NT2/D1 (cell line): ENCODE measurements around the gene FBXO33.

Experiments used
- DNase-seq: peaks from one replicate; pipeline ENCODE4 v3.0.0-alpha.2; 2011; ENCODE audit warnings: low read depth, low spot score
- H3K27me3 ChIP-seq: 2 replicates; pipeline ENCODE4 v1.6.0; 2011; ENCODE audit warnings: mild to moderate bottlenecking; ENCODE audit not compliant: insufficient read length, insufficient read depth
- H3K36me3 ChIP-seq: 2 replicates; pipeline ENCODE4 v1.6.1; 2011; ENCODE audit warnings: mild to moderate bottlenecking, low read length, mixed read lengths; ENCODE audit not compliant: insufficient read depth, insufficient read length
- H3K4me1 ChIP-seq: 2 replicates; pipeline ENCODE4 v1.5.1; 2011; ENCODE audit not compliant: insufficient read depth, insufficient read length
- H3K4me3 ChIP-seq: 2 replicates; pipeline ENCODE4 v1.5.1; 2011; ENCODE audit warnings: low read depth; ENCODE audit not compliant: insufficient read length
- H3K9ac ChIP-seq: 2 replicates; pipeline ENCODE4 v1.6.0; 2011; ENCODE audit warnings: low read depth; ENCODE audit not compliant: insufficient read length
- H3K9me3 ChIP-seq: 2 replicates; pipeline ENCODE4 v1.5.1; 2011; ENCODE audit warnings: mild to moderate bottlenecking, low read length; ENCODE audit not compliant: insufficient read depth
- SUZ12 ChIP-seq: IDR thresholded peaks from 2 replicates; pipeline ENCODE4 v1.6.1; 2011; ENCODE audit not compliant: insufficient read length, insufficient read depth; ENCODE audit errors: extremely low read depth
- YY1 ChIP-seq: IDR thresholded peaks from 2 replicates; pipeline ENCODE4 v1.6.1; 2011; ENCODE audit not compliant: insufficient read length, insufficient read depth
- ZNF274 ChIP-seq: IDR thresholded peaks from 2 replicates; pipeline ENCODE4 v1.6.1; 2011; ENCODE audit warnings: mild to moderate bottlenecking, low read depth, low read length

The FBXO33 gene

DNA sequence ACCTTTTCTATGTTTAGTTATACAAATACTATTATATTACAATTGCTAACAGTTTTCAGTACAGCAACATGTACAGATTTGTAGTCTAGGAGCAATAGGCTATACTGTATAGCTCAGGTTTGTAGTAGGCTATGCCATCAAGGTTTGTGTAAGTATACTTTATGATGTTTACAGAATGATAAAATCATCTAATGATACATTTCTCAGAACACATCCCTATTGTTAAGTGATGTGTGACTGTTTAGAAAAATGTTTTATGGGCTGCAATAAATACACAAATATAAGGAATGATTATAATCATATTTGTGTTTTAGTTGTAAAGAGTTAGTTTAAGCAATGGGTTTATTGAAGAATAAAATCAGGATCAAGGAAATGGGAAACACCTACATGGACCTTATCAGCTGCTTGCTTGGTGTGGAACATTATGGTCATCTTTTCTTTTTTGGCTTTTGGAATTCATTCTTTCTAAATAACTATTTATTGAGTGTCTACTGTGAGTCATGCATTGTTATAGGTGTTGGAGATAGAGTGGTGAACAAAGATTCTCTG lies 24.5 kb upstream of the FBXO33 start:
- Histone ChIP-seq H3K9ac (no peak overlapping the region), H3K9me3 (no peaks in the 10 kb centered on the region; the same call in 1 of the 2 replicates), H3K36me3 (no peaks in the 10 kb centered on the region), H3K4me1 (no peaks in the 10 kb centered on the region), H3K27me3 (no peaks in the 10 kb centered on the region), H3K4me3 (no peak overlapping the region)
- TF ChIP-seq ZNF274 (no peak), SUZ12 (no peak), YY1 (no peak)
- no peak for DNase-seq

- no peaks in the 10 kb centered on the region; the same call in 1 of the 2 replicates for H3K9me3 ChIP-seq
- H3K9ac ChIP-seq: no peak overlapping the region
- DNase-seq: no peak
- H3K4me1 ChIP-seq: no peaks in the 10 kb centered on the region
- TF ChIP-seq ZNF274 (no peak), SUZ12 (no peak), YY1 (no peak)
- no peaks in the 10 kb centered on the region for H3K27me3 ChIP-seq
- H3K36me3 ChIP-seq: no peaks in the 10 kb centered on the region
- H3K4me3 ChIP-seq: no peak overlapping the region
These were observed 22.8 kb upstream of the FBXO33 start for GRCh38 chr14:39454906-39455539.

GRCh38 chr14:39452680-39453079 lies 20.4 kb upstream of the FBXO33 start:
- no peak for DNase-seq
- H3K4me3 ChIP-seq: no peak overlapping the region
- H3K9me3 ChIP-seq: no peaks in the 10 kb centered on the region; the same call in 1 of the 2 replicates
- TF ChIP-seq SUZ12 (no peak), ZNF274 (no peak), YY1 (no peak)
- no peaks in the 10 kb centered on the region for H3K36me3 ChIP-seq
- H3K27me3 ChIP-seq: no peaks in the 10 kb centered on the region
- H3K4me1 ChIP-seq: no peaks in the 10 kb centered on the region
- H3K9ac ChIP-seq: no peak overlapping the region

DNA sequence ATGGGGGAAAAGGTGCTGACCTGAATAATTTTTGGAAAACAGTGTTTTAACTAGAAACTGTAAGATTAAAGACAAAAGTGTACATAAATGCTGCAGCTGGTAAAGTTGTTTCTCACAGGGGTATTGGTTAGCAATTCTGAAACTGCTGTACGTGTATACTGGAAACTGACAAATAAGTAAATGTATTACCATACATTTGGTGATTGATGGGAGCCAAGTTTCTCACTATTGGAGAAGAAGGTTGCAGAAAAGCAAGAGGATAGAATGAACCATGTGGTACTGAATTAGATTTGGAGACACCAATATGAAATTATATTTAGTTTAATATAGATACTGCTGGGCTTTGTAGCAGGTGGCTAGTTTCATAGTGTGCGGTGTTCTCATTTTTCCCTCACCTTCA lies 19.6 kb upstream of the FBXO33 start:
- no peaks in the 10 kb centered on the region for H3K9me3 ChIP-seq
- TF ChIP-seq ZNF274 (no peak), YY1 (no peak)
- H3K9ac ChIP-seq: no peak overlapping the region
- H3K4me3 ChIP-seq: no peak overlapping the region
- DNase-seq: no peak
- no peaks in the 10 kb centered on the region for H3K4me1 ChIP-seq
- no peaks in the 10 kb centered on the region for H3K27me3 ChIP-seq
- H3K36me3 ChIP-seq: no peaks in the 10 kb centered on the region

- TF ChIP-seq YY1: no peak
- no peak for TF ChIP-seq ZNF274
- no peak for TF ChIP-seq SUZ12
- H3K4me1 ChIP-seq: no peaks in the 10 kb centered on the region
- no peak for DNase-seq
These were observed 15.0 kb upstream of the FBXO33 start for GRCh38 chr14:39447175-39447661.

GRCh38 chr14:39446131-39446744 lies 14.0 kb upstream of the FBXO33 start:
- peaks cover 12% of the 10 kb centered on the region; the same call in 1 of the 2 replicates for H3K9me3 ChIP-seq
- DNase-seq: no peak
- no peak overlapping the region for H3K4me3 ChIP-seq
- H3K27me3 ChIP-seq: no peaks in the 10 kb centered on the region
- no peak for TF ChIP-seq SUZ12
- no peak for TF ChIP-seq YY1
- TF ChIP-seq ZNF274: no peak
- H3K36me3 ChIP-seq: no peaks in the 10 kb centered on the region
- H3K4me1 ChIP-seq: no peaks in the 10 kb centered on the region
- no peak overlapping the region for H3K9ac ChIP-seq

More at GRCh38 chr14:39447175-39447661, 15.0 kb upstream of the FBXO33 start:
- no peak overlapping the region for H3K4me3 ChIP-seq
- H3K27me3 ChIP-seq: no peaks in the 10 kb centered on the region
- no peak overlapping the region for H3K9ac ChIP-seq
- H3K36me3 ChIP-seq: no peaks in the 10 kb centered on the region
- 0 out of 2 replicates have a peak, but pooled peaks cover 2% of the 10 kb centered on the region for H3K9me3 ChIP-seq

DNA sequence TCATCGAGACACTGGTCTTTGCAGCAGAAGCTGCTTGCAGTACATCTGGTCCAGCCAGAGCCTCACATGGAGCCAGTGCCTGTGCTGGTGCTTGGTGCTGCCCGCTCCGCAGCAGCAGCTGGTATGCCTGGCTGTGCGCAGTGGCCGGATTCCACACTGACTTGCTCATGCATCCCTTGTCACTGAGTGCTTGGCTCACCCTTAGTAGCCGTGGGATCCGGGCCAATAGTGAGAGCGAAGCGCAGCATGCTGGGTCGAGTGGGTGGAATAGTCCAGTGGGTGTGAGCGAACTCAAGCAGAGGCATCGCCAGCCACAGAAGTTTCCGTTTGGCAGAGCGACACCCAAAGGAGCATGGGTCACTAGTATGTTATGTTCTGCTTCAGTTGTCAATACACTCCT lies 10.1 kb upstream of the FBXO33 start:
- no peaks in the 10 kb centered on the region for H3K4me1 ChIP-seq
- no peak overlapping the region for H3K4me3 ChIP-seq
- H3K9me3 ChIP-seq: peaks cover 17% of the 10 kb centered on the region; the same call in 1 of the 2 replicates
- no peak for TF ChIP-seq YY1
- no peak for TF ChIP-seq SUZ12
- TF ChIP-seq ZNF274: no peak
- no peaks in the 10 kb centered on the region for H3K27me3 ChIP-seq
- DNase-seq: no peak
- H3K36me3 ChIP-seq: no peaks in the 10 kb centered on the region
- H3K9ac ChIP-seq: no peak overlapping the region
